ENCODE measurements around the gene NCAPD3. TPM values are rescaled to one million over a fixed set of nuclear protein-coding genes. Genes with fewer than 3 reads are reported as not detected.
A peak's percentile ranks its signal among the peaks of the same experiment; 100 is the strongest.
"Not testable (repeated sequence)": the region's sequence is repeated elsewhere in the genome, so short reads cannot be mapped to it uniquely, and the experiment has no call there.

The NCAPD3 gene
- total RNA-seq, 1 donor from 2014 or later, result 16.6 TPM

- DNase-seq (ENCODE audit: low spot score), result no peak
Measured at GRCh38 chr11:134138376-134138775, 85.4 kb downstream of the NCAPD3 start.

- no peak for DNase-seq (ENCODE audit: low spot score)
Measured at GRCh38 chr11:134134167-134134566, 89.6 kb downstream of the NCAPD3 start.

- no peak for DNase-seq (ENCODE audit: low spot score)
Measured at GRCh38 chr11:134132808-134133207, 91.0 kb downstream of the NCAPD3 start.

GRCh38 chr11:134131628-134132244 lies 92.0 kb downstream of the NCAPD3 start:
- no peak for DNase-seq (ENCODE audit: low spot score)

GRCh38 chr11:134126217-134126822 lies 97.4 kb downstream of the NCAPD3 start:
- DNase-seq (ENCODE audit: low spot score), result peak; percentile 58

- DNase-seq (ENCODE audit: low spot score), result no peak
Measured at GRCh38 chr11:134125507-134125906, 98.3 kb downstream of the NCAPD3 start.

GRCh38 chr11:134124660-134125451 lies 98.9 kb downstream of the NCAPD3 start:
- peak; percentile 45 for DNase-seq (ENCODE audit: low spot score)

GRCh38 chr11:134120921-134121526 lies 102.7 kb downstream of the NCAPD3 start:
- DNase-seq (ENCODE audit: low spot score), result peak; percentile 70

- DNase-seq (ENCODE audit: low spot score), result peak; percentile 98
Measured at GRCh38 chr11:134120143-134120850, 103.5 kb downstream of the NCAPD3 start.

GRCh38 chr11:134119094-134119493 lies 104.7 kb downstream of the NCAPD3 start:
- peak; percentile 15 for DNase-seq (ENCODE audit: low spot score)

- no peak for DNase-seq (ENCODE audit: low spot score)
Measured at GRCh38 chr11:134118006-134118405, 105.8 kb downstream of the NCAPD3 start.

- DNase-seq (ENCODE audit: low spot score), result no peak
Measured at GRCh38 chr11:134116210-134116609, 107.6 kb downstream of the NCAPD3 start.

GRCh38 chr11:134113787-134114186 lies 110.0 kb downstream of the NCAPD3 start:
- DNase-seq (ENCODE audit: low spot score), result not testable (repeated sequence)

GRCh38 chr11:134110252-134110815 lies 113.4 kb downstream of the NCAPD3 start:
- DNase-seq (ENCODE audit: low spot score), result no peak

Other genes starting within 250 kb of the NCAPD3 start
- gene JAM3, start 154.9 kb downstream of the NCAPD3 start, total RNA-seq (ENCODE audit: insufficient read depth, low replicate concordance), result 156 TPM
- gene VPS26B, start 704 bp upstream of the NCAPD3 start, total RNA-seq (ENCODE audit: insufficient read depth, low replicate concordance), result 16.1 TPM
- gene THYN1, start 29.4 kb upstream of the NCAPD3 start, total RNA-seq (ENCODE audit: insufficient read depth, low replicate concordance), result 40.2 TPM
- 8.2 TPM for gene ACAD8, start 29.6 kb upstream of the NCAPD3 start, total RNA-seq (ENCODE audit: insufficient read depth, low replicate concordance)
- gene GLB1L3, start 52.4 kb upstream of the NCAPD3 start, total RNA-seq (ENCODE audit: insufficient read depth, low replicate concordance), result 2.2 TPM
- 32.3 TPM for gene GLB1L2, start 108.0 kb upstream of the NCAPD3 start, total RNA-seq (ENCODE audit: insufficient read depth, low replicate concordance)
- 2.4 TPM for gene B3GAT1, start 188.3 kb upstream of the NCAPD3 start, total RNA-seq (ENCODE audit: insufficient read depth, low replicate concordance)

All from umbilical cord (tissue), 2 donors.